OCI-LY7 (cell line): ENCODE data around the gene CDK11B. TPM values are rescaled to one million over a fixed set of nuclear protein-coding genes. Genes with fewer than 3 reads are reported as not detected.

ENCODE experiments used
- BruUV-seq: library from RNA; stranded (reverse); fragments of 400-500 nt; replicated peaks from 2 replicates; lab custom pipeline; 2021; lab: Mats Ljungman, UMichigan
- CTCF ChIA-PET: fragments of 300-600 bp; sonication (Branson Sonifier 250); formaldehyde crosslinking; loops from one replicate; lab custom pipeline; 2022; ENCODE audit warnings: antibody characterized with exemption; ENCODE audit not compliant: unreplicated experiment; lab: Charles Lee
- POLR2A ChIA-PET: fragments of 300-600 bp; sonication (Branson Sonifier 250); formaldehyde crosslinking; loops from one replicate; lab custom pipeline; 2022; ENCODE audit warnings: antibody characterized with exemption; lab: Charles Lee
- DNase-seq: peaks from one replicate; pipeline ENCODE4 v3.0.0-alpha.2; 2015; ENCODE audit warnings: low spot score
- H2AFZ ChIP-seq: fragments of 200-600 bp; sonication (generic), shearing (Covaris generic); 2 replicates; pipeline ENCODE4 v1.6.1; 2014; ENCODE audit warnings: mild to moderate bottlenecking, antibody characterized with exemption, low read length, moderate library complexity
- H3K27ac ChIP-seq: fragments of 200-600 bp; sonication (generic); 2 replicates; pipeline ENCODE4 v1.5.1; 2014; ENCODE audit warnings: mixed run types, low read depth, mild to moderate bottlenecking, moderate library complexity, low read length, inconsistent platforms; ENCODE audit not compliant: poor library complexity, severe bottlenecking
- H3K36me3 ChIP-seq: fragments of 200-600 bp; sonication (generic); 2 replicates; pipeline ENCODE4 v1.6.1; 2014; ENCODE audit warnings: mild to moderate bottlenecking, antibody characterized with exemption, low read length, moderate library complexity, mixed read lengths; ENCODE audit not compliant: insufficient read depth
- H3K4me1 ChIP-seq: fragments of 200-600 bp; sonication (generic); 2 replicates; pipeline ENCODE4 v1.5.1; 2014; ENCODE audit warnings: mild to moderate bottlenecking, low read length; ENCODE audit not compliant: insufficient read depth, poor library complexity, severe bottlenecking
- H3K4me2 ChIP-seq: fragments of 200-600 bp; sonication (generic); 2 replicates; pipeline ENCODE4 v1.6.1; 2014; ENCODE audit warnings: mild to moderate bottlenecking, low read length
- H3K4me3 ChIP-seq: fragments of 200-600 bp; sonication (generic); 2 replicates; pipeline ENCODE4 v1.5.1; 2014; ENCODE audit warnings: mild to moderate bottlenecking, low read depth, low read length; ENCODE audit not compliant: poor library complexity, severe bottlenecking
- H3K79me2 ChIP-seq: fragments of 200-600 bp; sonication (generic); 2 replicates; pipeline ENCODE4 v1.6.1; 2016; ENCODE audit warnings: low read depth, mild to moderate bottlenecking, low read length, moderate library complexity, mixed read lengths; ENCODE audit not compliant: insufficient read depth
- H3K9me2 ChIP-seq: fragments of 200-600 bp; sonication (generic); 2 replicates; pipeline ENCODE4 v1.6.1; 2016; ENCODE audit warnings: mild to moderate bottlenecking, low read length, mixed read lengths; ENCODE audit not compliant: insufficient read depth
- H3K9me3 ChIP-seq: fragments of 200-600 bp; sonication (generic); 2 replicates; pipeline ENCODE4 v1.6.1; 2014; ENCODE audit warnings: mild to moderate bottlenecking, mixed run types, low read length, mixed read lengths
- H4K20me1 ChIP-seq: fragments of 200-600 bp; sonication (generic); 2 replicates; pipeline ENCODE4 v1.6.1; 2014; ENCODE audit warnings: mild to moderate bottlenecking, antibody characterized with exemption, low read length, moderate library complexity, mixed read lengths; ENCODE audit not compliant: insufficient read depth
- EZH2phosphoT487 ChIP-seq: fragments of 200-600 bp; sonication (generic); IDR thresholded peaks from 2 replicates; pipeline ENCODE4 v1.6.1; 2018; ENCODE audit warnings: low read depth, borderline replicate concordance, mild to moderate bottlenecking, mixed run types, antibody characterized with exemption, low read length, moderate library complexity, mixed read lengths
- intact Hi-C: fragments of 100-400 bp; cut with micrococcal nuclease; formaldehyde crosslinking; loops from one replicate; pipeline ENCODE4 v1.10.0; 2022; ENCODE audit not compliant: unreplicated experiment
- total RNA-seq, 2 experiments: library from RNA; depleted of rRNA in 1 of 2; stranded (reverse); fragments of >200 nt in 1 of 2; shearing (Covaris generic) in 1 of 2; gene quantifications; 2 replicates each; pipeline ENCODE4 v1.2.3, GENCODE V29; 2014 to 2022
- TF ChIP-seq, protein P1 (sequence below): fragments of 200-600 bp; sonication (generic); conservative IDR thresholded peaks from 2 replicates; pipeline ENCODE4 v1.5.1; 2014; ENCODE audit warnings: mild to moderate bottlenecking, antibody characterized with exemption, low read length, moderate library complexity, mixed read lengths

The CDK11B gene
- total RNA-seq, 2 experiments from 2014 or later = 21.6 to 51.5 TPM

DNA sequence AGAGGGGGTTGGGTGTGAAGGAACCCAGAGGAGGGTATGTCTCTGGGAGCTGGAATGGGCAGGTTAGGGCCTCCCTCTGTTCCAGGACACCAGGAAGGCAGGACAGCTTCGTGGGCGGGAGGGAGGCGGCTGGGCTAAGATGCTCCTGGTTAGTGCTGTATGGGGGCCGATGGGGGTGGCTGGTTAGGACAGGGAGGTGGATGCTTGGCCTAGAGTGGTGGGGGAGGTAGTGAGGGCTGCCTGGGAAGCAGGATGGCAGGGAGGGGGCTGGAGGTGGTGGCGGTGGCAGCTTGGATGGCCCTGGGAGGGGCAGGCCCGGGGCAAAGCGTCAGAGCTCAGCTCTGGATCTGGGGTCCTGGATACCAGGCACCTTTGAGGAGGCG is 33.0 kb downstream of the CDK11B start:
- DNase-seq = no peak
- no TSS peak for BruUV-seq
- ChIA-PET POLR2A (no interaction called here), CTCF (interaction anchor here (1.1 kb wide), 1 partner anchor 11 kb away, joined by 13 read pairs; no protein-coding TSS in a partner anchor)
- Histone ChIP-seq H3K9me3 (no peaks in the 10 kb centered on the region), H3K9me2 (no peaks in the 10 kb centered on the region), H3K4me2 (no peak overlapping the region), H2AFZ (no peak overlapping the region), H3K36me3 (no peaks in the 10 kb centered on the region), H4K20me1 (no peaks in the 10 kb centered on the region; the same call in 1 of the 2 replicates), H3K27ac (no peak overlapping the region), H3K79me2 (no peaks in the 10 kb centered on the region), H3K4me1 (peaks cover 28% of the 10 kb centered on the region), H3K4me3 (no peak overlapping the region)
- TF ChIP-seq, protein P1, sequence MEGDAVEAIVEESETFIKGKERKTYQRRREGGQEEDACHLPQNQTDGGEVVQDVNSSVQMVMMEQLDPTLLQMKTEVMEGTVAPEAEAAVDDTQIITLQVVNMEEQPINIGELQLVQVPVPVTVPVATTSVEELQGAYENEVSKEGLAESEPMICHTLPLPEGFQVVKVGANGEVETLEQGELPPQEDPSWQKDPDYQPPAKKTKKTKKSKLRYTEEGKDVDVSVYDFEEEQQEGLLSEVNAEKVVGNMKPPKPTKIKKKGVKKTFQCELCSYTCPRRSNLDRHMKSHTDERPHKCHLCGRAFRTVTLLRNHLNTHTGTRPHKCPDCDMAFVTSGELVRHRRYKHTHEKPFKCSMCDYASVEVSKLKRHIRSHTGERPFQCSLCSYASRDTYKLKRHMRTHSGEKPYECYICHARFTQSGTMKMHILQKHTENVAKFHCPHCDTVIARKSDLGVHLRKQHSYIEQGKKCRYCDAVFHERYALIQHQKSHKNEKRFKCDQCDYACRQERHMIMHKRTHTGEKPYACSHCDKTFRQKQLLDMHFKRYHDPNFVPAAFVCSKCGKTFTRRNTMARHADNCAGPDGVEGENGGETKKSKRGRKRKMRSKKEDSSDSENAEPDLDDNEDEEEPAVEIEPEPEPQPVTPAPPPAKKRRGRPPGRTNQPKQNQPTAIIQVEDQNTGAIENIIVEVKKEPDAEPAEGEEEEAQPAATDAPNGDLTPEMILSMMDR = no peak
- no peak for TF ChIP-seq EZH2phosphoT487
- intact Hi-C loops = no loop called here

DNA sequence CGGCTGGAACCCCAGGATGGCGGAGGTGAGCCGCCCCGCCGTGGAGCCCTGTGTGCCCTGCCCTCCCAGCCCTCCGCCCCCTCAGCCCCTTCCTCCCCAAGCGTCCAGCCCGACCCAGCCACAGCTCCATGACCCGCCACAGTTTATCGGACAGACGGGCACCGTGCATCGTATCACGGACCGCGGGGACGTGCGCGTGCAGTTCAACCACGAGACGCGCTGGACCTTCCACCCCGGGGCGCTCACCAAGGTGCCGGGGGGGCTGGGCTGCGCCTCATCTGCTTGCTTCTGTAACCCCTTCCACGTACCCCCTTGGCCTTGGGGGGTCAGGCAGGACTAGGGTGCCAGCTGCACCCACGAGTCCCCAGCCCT is 33.4 kb downstream of the CDK11B start:
- TF ChIP-seq EZH2phosphoT487 = no peak
- TF ChIP-seq, protein P1 = no peak
- H3K27ac ChIP-seq = no peak overlapping the region
- no peaks in the 10 kb centered on the region for H3K9me2 ChIP-seq
- peaks cover 23% of the 10 kb centered on the region for H3K4me1 ChIP-seq
- DNase-seq = no peak
- ChIA-PET POLR2A (no interaction called here), CTCF (interaction anchor here (1.1 kb wide), 1 partner anchor 11 kb away, joined by 13 read pairs; no protein-coding TSS in a partner anchor)
- no peaks in the 10 kb centered on the region for H3K36me3 ChIP-seq
- H4K20me1 ChIP-seq = no peaks in the 10 kb centered on the region; the same call in 1 of the 2 replicates
- no peak overlapping the region for H3K4me3 ChIP-seq
- H2AFZ ChIP-seq = no peak overlapping the region
- no peaks in the 10 kb centered on the region for H3K9me3 ChIP-seq
- H3K79me2 ChIP-seq = no peaks in the 10 kb centered on the region
- H3K4me2 ChIP-seq = no peak overlapping the region
- intact Hi-C loops = no loop called here
- no TSS peak for BruUV-seq

DNA sequence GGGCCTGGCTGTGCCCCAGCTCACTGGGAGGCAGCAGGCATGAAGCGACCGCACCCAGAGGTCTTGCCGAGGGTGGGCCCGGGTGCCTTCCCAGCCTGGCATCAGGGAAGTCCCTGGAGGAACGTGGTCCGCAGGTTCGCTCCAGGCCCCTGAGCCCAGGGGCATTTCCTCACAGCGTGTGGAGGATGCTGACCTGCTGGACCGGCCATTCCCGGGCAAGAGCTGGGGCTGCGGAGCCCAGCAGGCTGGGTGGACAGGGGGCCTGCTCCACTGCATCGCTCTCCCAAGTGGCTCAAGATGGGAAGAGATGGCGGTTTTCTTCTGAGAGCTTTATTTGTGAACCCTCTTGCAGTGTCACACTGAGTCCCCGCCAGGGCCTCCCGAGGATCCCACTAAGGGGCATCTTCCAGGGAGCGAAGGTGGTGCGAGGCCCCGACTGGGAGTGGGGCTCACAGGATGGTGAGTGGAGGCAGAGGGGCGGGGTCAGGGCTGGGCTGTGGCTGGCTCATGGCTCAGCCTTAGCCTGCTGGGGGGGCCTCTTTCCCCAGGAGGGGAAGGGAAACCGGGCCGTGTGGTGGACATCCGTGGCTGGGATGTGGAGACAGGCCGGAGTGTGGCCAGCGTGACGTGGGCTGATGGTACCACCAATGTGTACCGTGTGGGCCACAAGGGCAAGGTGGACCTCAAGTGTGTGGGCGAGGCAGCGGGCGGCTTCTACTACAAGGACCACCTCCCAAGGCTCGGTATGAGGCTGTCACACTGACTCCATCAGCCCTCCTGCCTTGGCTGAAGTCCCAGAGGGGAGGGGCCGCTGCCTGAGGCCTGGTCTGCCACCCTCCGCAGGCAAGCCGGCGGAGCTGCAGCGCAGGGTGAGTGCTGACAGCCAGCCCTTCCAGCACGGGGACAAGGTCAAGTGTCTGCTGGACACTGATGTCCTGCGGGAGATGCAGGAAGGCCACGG is 34.1 kb downstream of the CDK11B start:
- Histone ChIP-seq H3K4me1 (peaks cover 22% of the 10 kb centered on the region), H3K9me2 (no peaks in the 10 kb centered on the region), H3K9me3 (no peaks in the 10 kb centered on the region), H3K79me2 (no peaks in the 10 kb centered on the region), H3K4me2 (no peak overlapping the region), H4K20me1 (no peaks in the 10 kb centered on the region; the same call in 1 of the 2 replicates), H3K27ac (no peak overlapping the region), H2AFZ (no peak overlapping the region), H3K36me3 (no peaks in the 10 kb centered on the region), H3K4me3 (no peak overlapping the region)
- no peak for DNase-seq
- intact Hi-C loops = no loop called here
- no peak for TF ChIP-seq EZH2phosphoT487
- TF ChIP-seq, protein P1 = no peak
- POLR2A ChIA-PET = no interaction called here
- no TSS peak for BruUV-seq
- CTCF ChIA-PET = interaction anchor here (1.1 kb wide), 1 partner anchor 10 kb away, joined by 13 read pairs; no protein-coding TSS in a partner anchor
